ENCODE results near the gene MOSMO.
"Not testable (repeated sequence)": the region's sequence is repeated elsewhere in the genome, so short reads cannot be mapped to it uniquely, and the experiment has no call there.

Gene MOSMO

GRCh38 chr16:22005746-22006145 is 2.2 kb upstream of the MOSMO start:
- no peak for DNase-seq (ENCODE audit: insufficient read length)
- FAIRE-seq: no peak
- TF ChIP-seq POLR2AphosphoS5 (IDR thresholded peaks at IDR 0.05; ENCODE audit: low read depth, low read length) (no peak), TAF1 (IDR thresholded peaks at IDR 0.05; ENCODE audit: borderline replicate concordance, low read depth, low read length) (no peak), POLR2A (IDR thresholded peaks at IDR 0.05; ENCODE audit: low read depth, low read length) (no peak)

DNA sequence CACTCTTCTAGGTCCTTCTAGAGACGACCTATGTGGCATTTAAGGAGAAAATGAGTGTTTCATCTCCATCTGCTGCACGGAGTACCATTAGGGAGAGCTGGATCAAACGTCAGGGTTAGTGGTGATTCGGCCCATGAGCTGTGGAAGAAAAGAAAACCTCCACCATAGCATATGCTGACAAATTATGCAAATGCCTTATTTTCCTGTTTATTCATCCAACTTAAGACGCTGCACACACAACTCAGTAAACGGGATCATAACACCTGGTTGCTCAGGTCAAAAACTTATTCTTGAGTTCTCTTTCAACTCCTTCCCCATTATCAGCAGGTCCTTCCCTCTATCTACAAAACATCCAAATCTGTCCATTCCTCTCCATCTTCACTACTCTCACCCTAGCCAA is 1.3 kb upstream of the MOSMO start:
- FAIRE-seq (no peak), DNase-seq (ENCODE audit: insufficient read length) (no peak)
- TF ChIP-seq POLR2AphosphoS5 (IDR thresholded peaks at IDR 0.05; ENCODE audit: low read depth, low read length): no peak

DNA sequence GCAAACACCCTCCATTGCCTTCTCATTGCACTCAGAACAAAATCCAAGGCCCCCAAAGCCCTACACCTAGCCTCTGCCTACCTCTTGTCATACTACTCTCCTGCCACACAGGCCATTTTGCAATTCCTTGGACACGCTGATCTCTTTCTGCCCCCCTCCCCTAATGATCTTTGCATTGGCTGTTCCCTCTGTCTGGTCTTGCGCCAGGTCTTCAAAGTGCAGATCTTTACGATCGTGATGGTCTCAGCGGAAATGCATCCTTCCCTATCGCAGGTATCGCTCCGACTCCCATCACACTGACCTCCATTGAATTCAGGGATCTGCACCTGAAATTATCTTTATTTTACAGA is 777 bp upstream of the MOSMO start:
- no peak for TF ChIP-seq TAF1 (IDR thresholded peaks at IDR 0.05; ENCODE audit: borderline replicate concordance, low read depth, low read length)
- TF ChIP-seq POLR2A (IDR thresholded peaks at IDR 0.05; ENCODE audit: low read depth, low read length): no peak
- no peak for TF ChIP-seq POLR2AphosphoS5 (IDR thresholded peaks at IDR 0.05; ENCODE audit: low read depth, low read length)
- no peak for FAIRE-seq
- DNase-seq (ENCODE audit: insufficient read length): no peak

GRCh38 chr16:22008215-22009059 is 526 bp downstream of the MOSMO start:
- peak; percentile 46 for DNase-seq (ENCODE audit: insufficient read length)
- FAIRE-seq: no peak
- TF ChIP-seq TAF1 (IDR thresholded peaks at IDR 0.05; ENCODE audit: borderline replicate concordance, low read depth, low read length): no peak
- TF ChIP-seq POLR2A (IDR thresholded peaks at IDR 0.05; ENCODE audit: low read depth, low read length): no peak
- TF ChIP-seq POLR2AphosphoS5 (IDR thresholded peaks at IDR 0.05; ENCODE audit: low read depth, low read length): no peak

- TF ChIP-seq TAF1 (IDR thresholded peaks at IDR 0.05; ENCODE audit: borderline replicate concordance, low read depth, low read length) (no peak), POLR2A (IDR thresholded peaks at IDR 0.05; ENCODE audit: low read depth, low read length) (no peak), POLR2AphosphoS5 (IDR thresholded peaks at IDR 0.05; ENCODE audit: low read depth, low read length) (no peak)
- DNase-seq (ENCODE audit: insufficient read length): no peak
- FAIRE-seq: no peak
These were observed 3.0 kb downstream of the MOSMO start for GRCh38 chr16:22010902-22011301.

DNA sequence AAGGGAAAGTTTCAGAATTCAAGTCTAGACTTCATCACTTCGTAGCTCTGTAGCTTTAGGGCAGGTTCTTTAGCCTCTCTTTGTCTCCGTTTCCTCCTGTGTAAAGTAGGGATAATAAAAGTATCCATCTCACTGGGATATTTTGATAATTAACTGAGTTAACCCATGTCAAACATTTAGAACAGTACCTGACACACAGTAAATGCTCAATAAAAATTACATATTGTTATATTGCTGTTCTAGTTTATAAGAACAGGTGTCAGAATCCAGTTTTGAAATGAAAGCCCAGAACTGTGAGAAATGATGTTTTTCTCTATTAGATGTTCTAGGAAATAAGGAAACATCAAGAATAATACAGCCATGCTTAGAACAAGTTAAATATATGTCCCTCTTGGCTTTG is 4.3 kb downstream of the MOSMO start:
- peak; percentile 9 for FAIRE-seq
- DNase-seq (ENCODE audit: insufficient read length): no peak
- no peak for TF ChIP-seq POLR2A (IDR thresholded peaks at IDR 0.05; ENCODE audit: low read depth, low read length)
- no peak for TF ChIP-seq TAF1 (IDR thresholded peaks at IDR 0.05; ENCODE audit: borderline replicate concordance, low read depth, low read length)
- no peak for TF ChIP-seq POLR2AphosphoS5 (IDR thresholded peaks at IDR 0.05; ENCODE audit: low read depth, low read length)

- no peak for TF ChIP-seq TAF1 (IDR thresholded peaks at IDR 0.05; ENCODE audit: borderline replicate concordance, low read depth, low read length)
- TF ChIP-seq POLR2A (IDR thresholded peaks at IDR 0.05; ENCODE audit: low read depth, low read length): no peak
- TF ChIP-seq POLR2AphosphoS5 (IDR thresholded peaks at IDR 0.05; ENCODE audit: low read depth, low read length): no peak
- FAIRE-seq: no peak
- DNase-seq (ENCODE audit: insufficient read length): no peak
These were observed 5.6 kb downstream of the MOSMO start for GRCh38 chr16:22013486-22013885.

GRCh38 chr16:22014271-22014873 is 6.5 kb downstream of the MOSMO start:
- DNase-seq (ENCODE audit: insufficient read length): no peak
- FAIRE-seq: peak; percentile 90
- TF ChIP-seq POLR2AphosphoS5 (IDR thresholded peaks at IDR 0.05; ENCODE audit: low read depth, low read length) (no peak), TAF1 (IDR thresholded peaks at IDR 0.05; ENCODE audit: borderline replicate concordance, low read depth, low read length) (no peak), POLR2A (IDR thresholded peaks at IDR 0.05; ENCODE audit: low read depth, low read length) (no peak)

- DNase-seq (ENCODE audit: insufficient read length) (no peak), FAIRE-seq (no peak)
- TF ChIP-seq POLR2AphosphoS5 (IDR thresholded peaks at IDR 0.05; ENCODE audit: low read depth, low read length) (no peak), TAF1 (IDR thresholded peaks at IDR 0.05; ENCODE audit: borderline replicate concordance, low read depth, low read length) (no peak), POLR2A (IDR thresholded peaks at IDR 0.05; ENCODE audit: low read depth, low read length) (no peak)
These were observed 9.0 kb downstream of the MOSMO start for GRCh38 chr16:22016927-22017326.

- no peak for TF ChIP-seq POLR2A (IDR thresholded peaks at IDR 0.05; ENCODE audit: low read depth, low read length)
- TF ChIP-seq TAF1 (IDR thresholded peaks at IDR 0.05; ENCODE audit: borderline replicate concordance, low read depth, low read length): no peak
- TF ChIP-seq POLR2AphosphoS5 (IDR thresholded peaks at IDR 0.05; ENCODE audit: low read depth, low read length): no peak
- no peak for FAIRE-seq
- DNase-seq (ENCODE audit: insufficient read length): no peak
These were observed 10.6 kb downstream of the MOSMO start for GRCh38 chr16:22018559-22018958.

DNA sequence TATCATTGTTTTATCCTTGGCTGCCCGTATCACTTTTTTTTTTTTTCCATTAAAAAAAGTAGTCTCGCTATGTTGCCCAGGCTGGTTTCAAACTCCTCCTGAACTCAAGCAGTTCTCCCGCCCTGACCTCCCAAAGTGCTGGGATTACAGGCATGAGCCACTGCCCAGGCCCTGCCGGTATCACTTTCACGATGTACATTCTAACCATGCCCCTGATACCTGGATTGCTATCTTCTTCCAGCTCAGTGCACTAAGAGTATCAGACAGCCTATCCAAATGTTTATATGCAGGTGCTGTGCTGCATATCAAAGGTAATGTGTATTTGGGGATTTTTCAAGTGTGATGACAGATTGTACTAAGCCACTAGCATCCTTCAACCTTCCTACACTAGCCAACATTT is 14.2 kb downstream of the MOSMO start:
- FAIRE-seq: no peak
- TF ChIP-seq TAF1 (IDR thresholded peaks at IDR 0.05; ENCODE audit: borderline replicate concordance, low read depth, low read length) (no peak), POLR2AphosphoS5 (IDR thresholded peaks at IDR 0.05; ENCODE audit: low read depth, low read length) (no peak), POLR2A (IDR thresholded peaks at IDR 0.05; ENCODE audit: low read depth, low read length) (no peak)
- no peak for DNase-seq (ENCODE audit: insufficient read length)

DNA sequence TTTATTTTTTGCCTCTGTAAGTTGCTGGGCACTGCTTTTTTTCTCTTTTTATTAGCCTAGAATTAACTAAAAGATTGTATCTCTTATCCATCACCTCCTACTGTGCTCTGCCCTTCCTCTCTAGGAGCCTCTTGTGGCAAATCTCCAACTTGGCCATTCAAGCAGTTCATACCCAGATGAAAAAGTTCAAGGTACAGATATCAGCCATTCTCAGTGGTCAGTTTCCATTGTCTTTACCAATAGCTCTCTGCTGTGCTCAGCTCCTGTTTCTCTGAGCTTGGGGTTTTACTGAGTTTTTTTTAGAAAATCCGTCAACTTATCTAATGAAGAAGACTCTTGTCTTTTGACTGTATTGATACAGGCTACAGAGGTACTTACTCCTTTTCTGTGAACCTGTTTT is 15.6 kb downstream of the MOSMO start:
- FAIRE-seq (peak; percentile 72), DNase-seq (ENCODE audit: insufficient read length) (no peak)
- no peak for TF ChIP-seq POLR2A (IDR thresholded peaks at IDR 0.05; ENCODE audit: low read depth, low read length)
- TF ChIP-seq POLR2AphosphoS5 (IDR thresholded peaks at IDR 0.05; ENCODE audit: low read depth, low read length): no peak
- TF ChIP-seq TAF1 (IDR thresholded peaks at IDR 0.05; ENCODE audit: borderline replicate concordance, low read depth, low read length): no peak

- not testable (repeated sequence) for FAIRE-seq; DNase-seq (ENCODE audit: insufficient read length)
These were observed 16.9 kb downstream of the MOSMO start for GRCh38 chr16:22024785-22025184.
